ENCODE measurements around the gene E2F1.
"Not testable (repeated sequence)": the region's sequence is repeated elsewhere in the genome, so short reads cannot be mapped to it uniquely, and the experiment has no call there.

E2F1 gene

GRCh38 chr20:33640287-33640686, 45.9 kb downstream of the E2F1 start:
- no peak for DNase-seq (ENCODE audit: low read depth)

GRCh38 chr20:33636776-33637175, 49.4 kb downstream of the E2F1 start:
- no peak for DNase-seq (ENCODE audit: low read depth)

GRCh38 chr20:33635341-33635740, 50.8 kb downstream of the E2F1 start:
- DNase-seq (ENCODE audit: low read depth) = no peak

- DNase-seq (ENCODE audit: low read depth) = not testable (repeated sequence)
Observed at GRCh38 chr20:33631910-33632309, 54.3 kb downstream of the E2F1 start.

GRCh38 chr20:33630507-33630906, 55.7 kb downstream of the E2F1 start:
- DNase-seq (ENCODE audit: low read depth) = no peak

- no peak for DNase-seq (ENCODE audit: low read depth)
Observed at GRCh38 chr20:33629979-33630378, 56.2 kb downstream of the E2F1 start.

GRCh38 chr20:33629533-33629932, 56.7 kb downstream of the E2F1 start:
- DNase-seq (ENCODE audit: low read depth) = no peak

- DNase-seq (ENCODE audit: low read depth) = no peak
Observed at GRCh38 chr20:33627577-33628216, 58.5 kb downstream of the E2F1 start.

- DNase-seq (ENCODE audit: low read depth) = no peak
Observed at GRCh38 chr20:33626190-33626589, 60.0 kb downstream of the E2F1 start.
